ENCODE measurements around the gene ARFGAP1.

GRCh38 chr20:63281742-63282665 lies 9.4 kb downstream of the ARFGAP1 start:
- TF ChIP-seq CTCF (optimal IDR thresholded peaks at IDR 0.05 in 1 of 3, IDR thresholded peaks at IDR 0.05 in 1 of 3, conservative IDR thresholded peaks at IDR 0.05 in 1 of 3; ENCODE audit: extremely low read depth in 1 of 3, insufficient read depth in 2 of 3, low read length in 3 of 3) (no peak), EZH2 (IDR thresholded peaks at IDR 0.05; ENCODE audit: low read length) (no peak)
